Thymus (tissue), 11 donors: Measurements from ENCODE around the gene LGALS4. TPM values are rescaled to one million over a fixed set of nuclear protein-coding genes. Genes with fewer than 3 reads are reported as not detected.
"Not testable (repeated sequence)": the region's sequence is repeated elsewhere in the genome, so short reads cannot be mapped to it uniquely, and the experiment has no call there.

Experiments used
- DNase-seq, 9 donors: peaks; one replicate each; pipeline ENCODE4 v3.0.0-alpha.2; 2013; ENCODE audit warnings: low spot score in 9 of 9, low read depth in 6 of 9, missing footprints in 1 of 9
- H3K27ac ChIP-seq, 2 donors: one replicate each; pipeline ENCODE4 v1.5.1; 2013; ENCODE audit warnings: control low read depth in 1 of 2, low read depth in 1 of 2, low read length in 1 of 2, mild to moderate bottlenecking in 1 of 2, moderate library complexity in 1 of 2
- H3K27me3 ChIP-seq, 2 donors: one replicate each; pipeline ENCODE4 v1.5.1; 2013; ENCODE audit warnings: low read length in 1 of 2; ENCODE audit not compliant: control insufficient read depth in 2 of 2, insufficient read depth in 1 of 2
- H3K36me3 ChIP-seq, 2 donors: one replicate each; pipeline ENCODE4 v1.5.1; 2013; ENCODE audit warnings: low read length in 1 of 2, mild to moderate bottlenecking in 1 of 2, moderate library complexity in 1 of 2; ENCODE audit not compliant: control insufficient read depth in 2 of 2, insufficient read depth in 2 of 2
- H3K4me1 ChIP-seq, 2 donors: one replicate each; pipeline ENCODE4 v1.5.1; 2013; ENCODE audit warnings: low read length in 2 of 2; ENCODE audit not compliant: control insufficient read depth in 2 of 2, insufficient read depth in 2 of 2
- H3K4me3 ChIP-seq, 2 donors: one replicate each; pipeline ENCODE4 v1.5.1; 2013; ENCODE audit warnings: low read length in 2 of 2, control low read depth in 1 of 2, mild to moderate bottlenecking in 1 of 2
- H3K9me3 ChIP-seq, 2 donors: one replicate each; pipeline ENCODE4 v1.5.1; 2013; ENCODE audit warnings: low read length in 1 of 2, mild to moderate bottlenecking in 1 of 2; ENCODE audit not compliant: control insufficient read depth in 2 of 2, insufficient read depth in 1 of 2
- WGBS: extraction: QIAGEN DNeasy Blood & Tissue Kit; methylation state at CpG from one replicate; pipeline ENCODE4 v1.1.7; 2013; 5-methylcytosine and 5-hydroxymethylcytosine counted together
- polyA plus RNA-seq: library from polyadenylated mRNA; stranded (reverse); fragments of 200-250 nt; gene quantifications from one replicate; pipeline ENCODE4 v1.2.3, GENCODE V29; 2013
- total RNA-seq: library from RNA; stranded (reverse); fragments of 120-200 nt; gene quantifications from one replicate; pipeline ENCODE4 v1.2.4, GENCODE V29; 2013
- donor health status: healthy.

Gene LGALS4
- total and polyA plus RNA-seq, 2 donors: 1.1 to 6.8 TPM

DNA sequence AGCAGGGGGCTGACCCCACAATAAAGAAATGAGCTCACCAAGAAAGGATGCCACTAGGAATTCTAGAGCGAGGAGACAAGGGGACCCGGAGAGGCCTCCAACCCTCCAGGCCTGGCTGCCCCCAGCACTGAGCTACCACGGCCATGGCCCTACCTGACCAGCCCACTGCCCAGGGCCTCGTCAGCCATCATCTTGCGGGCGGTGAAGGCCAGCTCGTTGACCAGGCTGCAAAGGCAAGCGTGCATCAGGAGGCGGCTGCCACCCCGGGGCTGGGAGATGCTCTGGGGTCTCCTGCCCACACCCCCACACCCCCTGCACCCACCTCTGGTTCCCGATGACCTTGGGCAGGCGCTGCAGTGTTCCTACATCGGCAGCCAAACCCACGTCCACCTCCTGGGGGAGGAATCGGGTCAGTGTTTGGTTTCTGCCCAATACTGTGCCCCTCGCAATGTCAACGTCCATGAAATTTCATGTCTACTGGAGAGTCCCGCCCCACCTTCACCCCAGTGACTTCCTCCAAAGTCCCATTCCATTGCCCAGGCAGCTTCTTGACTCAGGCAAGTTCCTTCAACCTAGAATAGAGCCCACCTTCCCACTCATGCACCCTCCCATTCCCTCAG is 3.5 kb upstream of the LGALS4 start:
- WGBS: 97% methylated on average over 18 of the region's 18 CpGs
- Histone ChIP-seq H3K9me3 (no peaks in the 10 kb centered on the region), H3K36me3 (peaks cover 14 to 32% of the 10 kb centered on the region in 2 donors), H3K27ac (no peak overlapping the region), H3K4me3 (no peak overlapping the region), H3K4me1 (no peaks in the 10 kb centered on the region), H3K27me3 (no peaks in the 10 kb centered on the region)
- DNase-seq: no peak

- no peak for DNase-seq
- Histone ChIP-seq H3K9me3 (no peaks in the 10 kb centered on the region), H3K27me3 (no peaks in the 10 kb centered on the region), H3K36me3 (peaks cover 14 to 31% of the 10 kb centered on the region in 2 donors), H3K4me3 (no peak overlapping the region), H3K27ac (no peak overlapping the region), H3K4me1 (no peaks in the 10 kb centered on the region)
- 98% methylated on average over 34 of the region's 34 CpGs for WGBS
Observed at GRCh38 chr19:38815059-38816001, 2.6 kb upstream of the LGALS4 start.

- not testable (repeated sequence) for H3K27me3 ChIP-seq, H3K4me1 ChIP-seq, H3K27ac ChIP-seq, H3K9me3 ChIP-seq, DNase-seq, H3K4me3 ChIP-seq
- H3K36me3 ChIP-seq: peaks cover 14 to 31% of the 10 kb centered on the region in 2 donors
- WGBS: 94% methylated on average over 2 of the region's 2 CpGs
Observed at GRCh38 chr19:38813932-38814331, 1.2 kb upstream of the LGALS4 start.

GRCh38 chr19:38813323-38813722 is 578 bp upstream of the LGALS4 start:
- WGBS: 97% methylated on average over 6 of the region's 6 CpGs

GRCh38 chr19:38812009-38812840 is 520 bp downstream of the LGALS4 start:
- Histone ChIP-seq H3K36me3 (peaks cover 14 to 25% of the 10 kb centered on the region in 2 donors), H3K4me3 (no peak overlapping the region), H3K27me3 (no peaks in the 10 kb centered on the region), H3K4me1 (no peaks in the 10 kb centered on the region), H3K9me3 (no peaks in the 10 kb centered on the region), H3K27ac (no peak overlapping the region)
- 94% methylated on average over 18 of the region's 18 CpGs for WGBS
- no peak for DNase-seq

More at GRCh38 chr19:38813323-38813722, 578 bp upstream of the LGALS4 start:
- H3K27ac ChIP-seq: no peak overlapping the region
- no peaks in the 10 kb centered on the region for H3K9me3 ChIP-seq
- H3K27me3 ChIP-seq: no peaks in the 10 kb centered on the region
- H3K36me3 ChIP-seq: peaks cover 14 to 30% of the 10 kb centered on the region in 2 donors
- no peaks in the 10 kb centered on the region for H3K4me1 ChIP-seq
- no peak for DNase-seq
- no peak overlapping the region for H3K4me3 ChIP-seq

GRCh38 chr19:38809592-38810252 is 3.0 kb downstream of the LGALS4 start:
- Histone ChIP-seq H3K27me3 (no peaks in the 10 kb centered on the region), H3K27ac (no peak overlapping the region), H3K9me3 (no peaks in the 10 kb centered on the region), H3K4me3 (no peak overlapping the region), H3K36me3 (peaks cover 0 to under 1% of the 10 kb centered on the region in 2 donors), H3K4me1 (no peaks in the 10 kb centered on the region)
- no peak for DNase-seq
- WGBS: 98% methylated on average over 8 of the region's 8 CpGs

DNA sequence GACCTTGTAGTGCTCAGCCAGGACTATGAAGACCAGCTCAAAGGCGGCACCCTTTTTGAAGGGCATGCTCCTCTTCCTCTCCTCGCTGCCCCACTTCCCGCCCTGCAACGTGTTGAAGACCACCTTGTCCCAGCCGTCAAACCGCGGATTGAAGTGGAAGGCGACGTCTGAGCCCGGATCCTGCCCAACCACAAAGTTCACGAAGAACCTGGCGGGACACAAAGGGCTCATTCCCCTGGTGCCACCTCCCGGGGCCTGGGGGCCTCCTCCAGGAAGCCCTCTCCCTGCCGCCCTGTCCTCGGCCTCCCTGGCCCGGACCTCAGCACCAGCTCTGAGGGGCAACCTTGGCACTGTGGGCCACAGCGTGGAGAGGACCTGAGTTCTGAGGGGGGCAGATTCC is 4.0 kb downstream of the LGALS4 start:
- H3K27me3 ChIP-seq: no peaks in the 10 kb centered on the region
- DNase-seq: no peak
- H3K4me3 ChIP-seq: no peak overlapping the region
- no peaks in the 10 kb centered on the region for H3K36me3 ChIP-seq
- no peak overlapping the region for H3K27ac ChIP-seq
- 97% methylated on average over 17 of the region's 17 CpGs for WGBS
- no peaks in the 10 kb centered on the region for H3K4me1 ChIP-seq
- H3K9me3 ChIP-seq: no peaks in the 10 kb centered on the region

DNA sequence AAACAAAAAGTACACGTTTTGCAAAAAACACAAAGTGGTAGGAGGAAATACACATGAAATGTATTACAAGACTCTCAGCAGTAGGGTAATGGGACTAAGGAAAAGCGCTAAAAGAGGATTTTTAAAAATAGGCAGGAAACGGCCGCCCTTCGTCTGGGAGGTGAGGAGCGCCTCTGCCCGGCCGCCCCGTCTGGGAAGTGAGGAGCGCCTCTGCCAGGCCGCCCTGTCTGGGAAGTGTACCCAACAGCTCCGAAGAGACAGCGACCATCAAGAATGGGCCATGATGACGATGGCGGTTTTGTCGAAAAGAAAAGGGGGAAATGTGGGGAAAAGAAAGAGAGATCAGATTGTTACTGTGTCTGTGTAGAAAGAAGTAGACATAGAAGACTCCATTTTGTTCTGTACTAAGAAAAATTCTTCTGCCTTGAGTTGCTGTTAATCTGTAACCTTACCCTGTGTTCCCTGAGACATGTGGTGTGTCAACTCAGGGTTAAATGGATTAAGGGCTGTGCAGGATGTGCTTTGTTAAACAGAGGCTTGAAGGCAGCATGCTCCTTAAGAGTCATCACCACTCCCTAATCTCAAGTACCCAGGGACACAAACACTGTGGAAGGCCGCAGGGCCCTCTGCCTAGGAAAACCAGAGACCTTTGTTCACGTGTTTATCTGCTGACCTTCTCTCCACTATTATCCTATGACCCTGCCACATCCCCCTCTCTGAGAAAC is 5.2 kb downstream of the LGALS4 start:
- H3K36me3 ChIP-seq, H3K9me3 ChIP-seq, H3K4me3 ChIP-seq, DNase-seq, H3K27ac ChIP-seq, H3K27me3 ChIP-seq, H3K4me1 ChIP-seq: not testable (repeated sequence)
- WGBS: 86% methylated on average over 13 of the region's 18 CpGs
